AG04450 (cell line): ENCODE measurements around the gene PSMD13. TPM values are rescaled to one million over a fixed set of nuclear protein-coding genes. Genes with fewer than 3 reads are reported as not detected.

Experiments
- CTCF ChIA-PET: fragments of 300-600, 350-600 bp; formaldehyde crosslinking; extraction: SDS; loops from one replicate; lab custom pipeline; 2022; ENCODE audit warnings: antibody characterized with exemption, inconsistent platforms; lab: Charles Lee
- POLR2A ChIA-PET: fragments of 350-600 bp; formaldehyde crosslinking; extraction: SDS; loops from one replicate; lab custom pipeline; 2021; ENCODE audit warnings: antibody characterized with exemption, inconsistent platforms; lab: Yijun Ruan, JAX
- DNase-seq: peaks from one replicate; pipeline ENCODE4 v3.0.0-alpha.2; 2011; ENCODE audit warnings: low read depth, low spot score
- H3K27ac ChIP-seq: one replicate; pipeline ENCODE4 v1.5.1; 2012; ENCODE audit warnings: low read depth, low read length, control low read depth
- H3K27me3 ChIP-seq: one replicate; pipeline ENCODE4 v1.6.0; 2012; ENCODE audit warnings: low read length; ENCODE audit not compliant: control insufficient read depth, insufficient read depth
- H3K4me3 ChIP-seq: 2 replicates; pipeline ENCODE4 v1.5.1; 2011; ENCODE audit warnings: mild to moderate bottlenecking, low read depth, low read length, control low read depth
- H3K9me3 ChIP-seq: 2 replicates; pipeline ENCODE4 v1.5.1; 2012; ENCODE audit warnings: low read length; ENCODE audit not compliant: control insufficient read depth, insufficient read depth
- CTCF ChIP-seq: IDR thresholded peaks from 2 replicates; pipeline ENCODE4 v1.5.1; 2011; ENCODE audit warnings: low read depth, low read length, control low read depth, inconsistent platforms
- polyA plus RNA-seq: library from polyadenylated mRNA; depleted of rRNA; stranded (reverse); fragments of >200 nt; gene quantifications from 2 replicates; pipeline ENCODE4 v1.2.3, GENCODE V29; 2011

Gene PSMD13
- polyA plus RNA-seq, 1 experiment = 148 TPM

- H3K27ac ChIP-seq = no peak overlapping the region
- CTCF ChIA-PET = interaction anchor here (1.1 to 1.2 kb wide), 2 partner anchors 11 to 12 kb away, joined by 3 read pairs; no protein-coding TSS in a partner anchor
- no peak for DNase-seq
- H3K27me3 ChIP-seq = no peaks in the 10 kb centered on the region
- POLR2A ChIA-PET = no interaction called here
- H3K4me3 ChIP-seq = no peak overlapping the region
- TF ChIP-seq CTCF = no peak
- H3K9me3 ChIP-seq = no peaks in the 10 kb centered on the region; the same call in 1 of the 2 replicates
Observed at GRCh38 chr11:293852-294661, 57.3 kb downstream of the PSMD13 start.

GRCh38 chr11:294780-295179 is 58.0 kb downstream of the PSMD13 start:
- no peaks in the 10 kb centered on the region; the same call in 1 of the 2 replicates for H3K9me3 ChIP-seq
- peaks cover 3% of the 10 kb centered on the region for H3K27me3 ChIP-seq
- no peak overlapping the region for H3K4me3 ChIP-seq
- POLR2A ChIA-PET = interaction anchor here (0.6 kb wide), 1 partner anchor 10 kb away, joined by 3 read pairs; no protein-coding TSS in a partner anchor
- TF ChIP-seq CTCF = no peak
- no peak for DNase-seq
- CTCF ChIA-PET = interaction anchor here (1.1 to 1.2 kb wide), 2 partner anchors 10 to 11 kb away, joined by 3 read pairs; no protein-coding TSS in a partner anchor
- no peak overlapping the region for H3K27ac ChIP-seq

GRCh38 chr11:295351-296170 is 58.8 kb downstream of the PSMD13 start:
- TF ChIP-seq CTCF = no peak
- Histone ChIP-seq H3K4me3 (no peak overlapping the region), H3K27ac (no peak overlapping the region), H3K9me3 (no peaks in the 10 kb centered on the region; the same call in 1 of the 2 replicates), H3K27me3 (peaks cover 11% of the 10 kb centered on the region)
- DNase-seq = no peak
- ChIA-PET POLR2A (interaction anchor here (0.6 kb wide), 1 partner anchor 9 kb away, joined by 3 read pairs; no protein-coding TSS in a partner anchor), CTCF (interaction anchor here (1.2 kb wide), 1 partner anchor 10 kb away, joined by 3 read pairs; no protein-coding TSS in a partner anchor)

- Histone ChIP-seq H3K27ac (no peak overlapping the region), H3K4me3 (no peak overlapping the region), H3K9me3 (no peaks in the 10 kb centered on the region; the same call in 1 of the 2 replicates), H3K27me3 (peaks cover 11% of the 10 kb centered on the region)
- no peak for TF ChIP-seq CTCF
- ChIA-PET CTCF (no interaction called here), POLR2A (no interaction called here)
- no peak for DNase-seq
Observed at GRCh38 chr11:296171-297050, 59.6 kb downstream of the PSMD13 start.
